Uterus (tissue), 2 donors: ENCODE data around the gene AUTS2.

Source experiments
- POLR2A ChIP-seq, 2 donors: fragments of 450-650 bp; IDR thresholded peaks; one replicate each; pipeline ENCODE4 v1.6.1; 2016; ENCODE audit warnings: antibody characterized with exemption in 2 of 2, mild to moderate bottlenecking in 1 of 2, moderate library complexity in 1 of 2
- TF ChIP-seq, protein P1 (sequence below), 4 experiments: fragments of 200-600 bp in 2 of 4; fragments of 450-650 bp in 2 of 4; sonication (generic) in 2 of 4; IDR thresholded peaks; one replicate each; pipeline ENCODE4 v1.5.1; 2016 to 2019; ENCODE audit warnings: antibody characterized with exemption in 4 of 4, mild to moderate bottlenecking in 2 of 4, moderate library complexity in 1 of 4

DNA sequence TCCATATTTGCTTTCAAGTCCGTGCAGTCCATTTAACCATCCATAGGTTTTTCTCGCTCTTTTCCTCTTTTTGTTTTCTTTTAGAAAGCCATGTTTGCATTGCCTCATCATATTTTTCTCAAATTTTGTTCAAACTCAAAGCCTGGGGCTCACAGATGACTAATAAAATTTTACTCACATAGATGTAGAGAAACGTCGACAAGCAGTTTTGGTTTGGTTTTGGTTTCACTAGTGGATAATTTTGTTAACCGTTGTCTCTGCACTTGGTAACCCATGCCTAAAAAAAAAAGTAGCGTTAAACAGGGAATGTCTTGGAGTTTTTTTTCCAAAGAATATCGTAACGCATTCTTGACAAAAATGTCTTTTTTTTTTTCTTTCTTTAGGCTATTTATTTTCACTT is 1189.5 kb downstream of the AUTS2 start:
- TF ChIP-seq, protein P1, sequence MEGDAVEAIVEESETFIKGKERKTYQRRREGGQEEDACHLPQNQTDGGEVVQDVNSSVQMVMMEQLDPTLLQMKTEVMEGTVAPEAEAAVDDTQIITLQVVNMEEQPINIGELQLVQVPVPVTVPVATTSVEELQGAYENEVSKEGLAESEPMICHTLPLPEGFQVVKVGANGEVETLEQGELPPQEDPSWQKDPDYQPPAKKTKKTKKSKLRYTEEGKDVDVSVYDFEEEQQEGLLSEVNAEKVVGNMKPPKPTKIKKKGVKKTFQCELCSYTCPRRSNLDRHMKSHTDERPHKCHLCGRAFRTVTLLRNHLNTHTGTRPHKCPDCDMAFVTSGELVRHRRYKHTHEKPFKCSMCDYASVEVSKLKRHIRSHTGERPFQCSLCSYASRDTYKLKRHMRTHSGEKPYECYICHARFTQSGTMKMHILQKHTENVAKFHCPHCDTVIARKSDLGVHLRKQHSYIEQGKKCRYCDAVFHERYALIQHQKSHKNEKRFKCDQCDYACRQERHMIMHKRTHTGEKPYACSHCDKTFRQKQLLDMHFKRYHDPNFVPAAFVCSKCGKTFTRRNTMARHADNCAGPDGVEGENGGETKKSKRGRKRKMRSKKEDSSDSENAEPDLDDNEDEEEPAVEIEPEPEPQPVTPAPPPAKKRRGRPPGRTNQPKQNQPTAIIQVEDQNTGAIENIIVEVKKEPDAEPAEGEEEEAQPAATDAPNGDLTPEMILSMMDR (IDR thresholded peaks at IDR 0.05), result no peak
- no peak for TF ChIP-seq POLR2A (IDR thresholded peaks at IDR 0.05)
